HEK293 (cell line): Measurements from ENCODE around the gene CRYBG1.

Source experiments
- CTCF ChIA-PET: fragments of 350-600 bp; formaldehyde crosslinking; extraction: SDS; loops from one replicate; lab custom pipeline; 2021; ENCODE audit warnings: antibody characterized with exemption; lab: Yijun Ruan, JAX
- POLR2A ChIA-PET: fragments of 300-600 bp; formaldehyde crosslinking; extraction: SDS; loops from one replicate; lab custom pipeline; 2020; ENCODE audit warnings: antibody characterized with exemption, inconsistent platforms; lab: Yijun Ruan, JAX
- H3K27ac ChIP-seq: fragments of 200-500 bp; sonication (Bioruptor generic); 2 replicates; pipeline ENCODE4 v1.5.1; 2014; ENCODE audit warnings: low read depth, low read length, control low read depth, inconsistent platforms; ENCODE audit errors: extremely low read depth
- H3K36me3 ChIP-seq, 2 experiments: fragments of 200-500 bp in 1 of 2; sonication (Bioruptor generic) in 1 of 2; 1 replicate in 1 of 2; 2 replicates in 1 of 2; pipeline ENCODE4 v1.5.1; 2014 to 2017; ENCODE audit warnings: inconsistent platforms in 2 of 2, low read length in 2 of 2; ENCODE audit not compliant: control insufficient read depth in 2 of 2, insufficient read depth in 1 of 2
- H3K4me1 ChIP-seq: fragments of 200-500 bp; sonication (Bioruptor generic); 2 replicates; pipeline ENCODE4 v1.5.1; 2014; ENCODE audit warnings: mild to moderate bottlenecking, low read length, inconsistent platforms; ENCODE audit not compliant: control insufficient read depth, insufficient read depth
- H3K4me3 ChIP-seq: 2 replicates; pipeline ENCODE4 v1.5.1; 2011; ENCODE audit warnings: low read depth, mild to moderate bottlenecking, control low read depth, low read length, moderate library complexity
- H3K9me3 ChIP-seq: fragments of 200-500 bp; sonication (Bioruptor generic); 2 replicates; pipeline ENCODE4 v1.5.1; 2014; ENCODE audit warnings: low read depth, low read length, inconsistent platforms; ENCODE audit not compliant: control insufficient read depth, insufficient read depth
- BCL6B ChIP-seq: fragments of 450-650 bp; formaldehyde crosslinking; IDR thresholded peaks from 2 replicates; pipeline ENCODE4 v1.5.1; 2017; ENCODE audit warnings: missing biosample characterization, missing genetic modification characterization
- KLF7 ChIP-seq: fragments of 450-650 bp; formaldehyde crosslinking; IDR thresholded peaks from 2 replicates; pipeline ENCODE4 v1.5.1; 2016; ENCODE audit warnings: missing biosample characterization, missing genetic modification characterization, borderline replicate concordance
- KLF9 ChIP-seq: fragments of 450-650 bp; formaldehyde crosslinking; IDR thresholded peaks from 2 replicates; pipeline ENCODE4 v1.5.1; 2016; ENCODE audit warnings: missing biosample characterization, missing genetic modification characterization, low read depth
- OVOL3 ChIP-seq: fragments of 450-650 bp; formaldehyde crosslinking; IDR thresholded peaks from 2 replicates; pipeline ENCODE4 v1.5.1; 2016; ENCODE audit warnings: missing biosample characterization, missing genetic modification characterization
- REPIN1 ChIP-seq: fragments of 450-650 bp; formaldehyde crosslinking; IDR thresholded peaks from 2 replicates; pipeline ENCODE4 v1.5.1; 2017; ENCODE audit warnings: missing biosample characterization, missing genetic modification characterization, low read depth
- REST ChIP-seq: fragments of 450-650 bp; formaldehyde crosslinking; IDR thresholded peaks from 2 replicates; pipeline ENCODE4 v1.5.1; 2016; ENCODE audit warnings: missing biosample characterization, missing genetic modification characterization
- SETDB1 ChIP-seq: IDR thresholded peaks from one replicate; pipeline ENCODE4 v1.6.1; 2017; ENCODE audit warnings: mild to moderate bottlenecking, low read length, moderate library complexity, mixed read lengths; ENCODE audit not compliant: insufficient read length
- ZBTB17 ChIP-seq: fragments of 450-650 bp; formaldehyde crosslinking; IDR thresholded peaks from 2 replicates; pipeline ENCODE4 v1.5.1; 2016; ENCODE audit warnings: missing biosample characterization, missing genetic modification characterization
- ZBTB8A ChIP-seq: fragments of 450-650 bp; formaldehyde crosslinking; IDR thresholded peaks from 2 replicates; pipeline ENCODE4 v1.5.1; 2016; ENCODE audit warnings: missing biosample characterization, missing genetic modification characterization
- ZNF121 ChIP-seq: fragments of 450-650 bp; formaldehyde crosslinking; IDR thresholded peaks from 2 replicates; pipeline ENCODE4 v1.5.1; 2016; ENCODE audit warnings: missing biosample characterization, missing genetic modification characterization
- ZNF404 ChIP-seq: fragments of 450-650 bp; formaldehyde crosslinking; IDR thresholded peaks from 2 replicates; pipeline ENCODE4 v1.5.1; 2017; ENCODE audit warnings: missing biosample characterization, missing genetic modification characterization
- ZNF747 ChIP-seq: fragments of 450-650 bp; formaldehyde crosslinking; IDR thresholded peaks from 2 replicates; pipeline ENCODE4 v1.5.1; 2016; ENCODE audit warnings: missing biosample characterization, missing genetic modification characterization
- ZNF843 ChIP-seq: fragments of 450-650 bp; formaldehyde crosslinking; IDR thresholded peaks from 2 replicates; pipeline ENCODE4 v1.5.1; 2016; ENCODE audit warnings: missing biosample characterization, missing genetic modification characterization
- TF ChIP-seq, protein P1 (sequence below): IDR thresholded peaks from 2 replicates; pipeline ENCODE4 v1.6.1; 2011; ENCODE audit warnings: mild to moderate bottlenecking, low read depth, low read length, borderline replicate concordance
- TF ChIP-seq, protein P2 (sequence below): fragments of 450-650 bp; formaldehyde crosslinking; IDR thresholded peaks from 2 replicates; pipeline ENCODE4 v1.5.1; 2016; ENCODE audit warnings: missing biosample characterization, missing genetic modification characterization
- TF ChIP-seq, protein P3 (sequence below): fragments of 450-650 bp; formaldehyde crosslinking; IDR thresholded peaks from 2 replicates; pipeline ENCODE4 v1.5.1; 2016; ENCODE audit warnings: missing biosample characterization, missing genetic modification characterization
- TF ChIP-seq, protein P4 (sequence below): fragments of 450-650 bp; formaldehyde crosslinking; IDR thresholded peaks from 2 replicates; pipeline ENCODE4 v1.5.1; 2016; ENCODE audit warnings: missing biosample characterization, missing genetic modification characterization

The CRYBG1 gene

GRCh38 chr6:106373502-106374239 is 13.2 kb downstream of the CRYBG1 start:
- H3K4me1 ChIP-seq: no peaks in the 10 kb centered on the region
- TF ChIP-seq ZNF404 (no peak), ZBTB8A (tag by site-specific recombination) (no peak), KLF9 (tag by site-specific recombination) (no peak), ZBTB17 (tag by site-specific recombination) (no peak), REST (tag by site-specific recombination) (no peak), SETDB1 (no peak), REPIN1 (tag by site-specific recombination) (no peak), OVOL3 (tag by site-specific recombination) (no peak), ZNF121 (tag by site-specific recombination) (no peak), KLF7 (tag by site-specific recombination) (no peak), ZNF843 (no peak), ZNF747 (tag by site-specific recombination) (no peak), BCL6B (tag by site-specific recombination) (no peak)
- TF ChIP-seq, protein P1, sequence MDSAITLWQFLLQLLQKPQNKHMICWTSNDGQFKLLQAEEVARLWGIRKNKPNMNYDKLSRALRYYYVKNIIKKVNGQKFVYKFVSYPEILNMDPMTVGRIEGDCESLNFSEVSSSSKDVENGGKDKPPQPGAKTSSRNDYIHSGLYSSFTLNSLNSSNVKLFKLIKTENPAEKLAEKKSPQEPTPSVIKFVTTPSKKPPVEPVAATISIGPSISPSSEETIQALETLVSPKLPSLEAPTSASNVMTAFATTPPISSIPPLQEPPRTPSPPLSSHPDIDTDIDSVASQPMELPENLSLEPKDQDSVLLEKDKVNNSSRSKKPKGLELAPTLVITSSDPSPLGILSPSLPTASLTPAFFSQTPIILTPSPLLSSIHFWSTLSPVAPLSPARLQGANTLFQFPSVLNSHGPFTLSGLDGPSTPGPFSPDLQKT: no peak
- TF ChIP-seq, protein P2, sequence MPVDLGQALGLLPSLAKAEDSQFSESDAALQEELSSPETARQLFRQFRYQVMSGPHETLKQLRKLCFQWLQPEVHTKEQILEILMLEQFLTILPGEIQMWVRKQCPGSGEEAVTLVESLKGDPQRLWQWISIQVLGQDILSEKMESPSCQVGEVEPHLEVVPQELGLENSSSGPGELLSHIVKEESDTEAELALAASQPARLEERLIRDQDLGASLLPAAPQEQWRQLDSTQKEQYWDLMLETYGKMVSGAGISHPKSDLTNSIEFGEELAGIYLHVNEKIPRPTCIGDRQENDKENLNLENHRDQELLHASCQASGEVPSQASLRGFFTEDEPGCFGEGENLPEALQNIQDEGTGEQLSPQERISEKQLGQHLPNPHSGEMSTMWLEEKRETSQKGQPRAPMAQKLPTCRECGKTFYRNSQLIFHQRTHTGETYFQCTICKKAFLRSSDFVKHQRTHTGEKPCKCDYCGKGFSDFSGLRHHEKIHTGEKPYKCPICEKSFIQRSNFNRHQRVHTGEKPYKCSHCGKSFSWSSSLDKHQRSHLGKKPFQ (tag by site-specific recombination): no peak
- TF ChIP-seq, protein P3, sequence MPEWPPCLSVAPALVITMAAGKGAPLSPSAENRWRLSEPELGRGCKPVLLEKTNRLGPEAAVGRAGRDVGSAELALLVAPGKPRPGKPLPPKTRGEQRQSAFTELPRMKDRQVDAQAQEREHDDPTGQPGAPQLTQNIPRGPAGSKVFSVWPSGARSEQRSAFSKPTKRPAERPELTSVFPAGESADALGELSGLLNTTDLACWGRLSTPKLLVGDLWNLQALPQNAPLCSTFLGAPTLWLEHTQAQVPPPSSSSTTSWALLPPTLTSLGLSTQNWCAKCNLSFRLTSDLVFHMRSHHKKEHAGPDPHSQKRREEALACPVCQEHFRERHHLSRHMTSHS: no peak
- TF ChIP-seq, protein P4, sequence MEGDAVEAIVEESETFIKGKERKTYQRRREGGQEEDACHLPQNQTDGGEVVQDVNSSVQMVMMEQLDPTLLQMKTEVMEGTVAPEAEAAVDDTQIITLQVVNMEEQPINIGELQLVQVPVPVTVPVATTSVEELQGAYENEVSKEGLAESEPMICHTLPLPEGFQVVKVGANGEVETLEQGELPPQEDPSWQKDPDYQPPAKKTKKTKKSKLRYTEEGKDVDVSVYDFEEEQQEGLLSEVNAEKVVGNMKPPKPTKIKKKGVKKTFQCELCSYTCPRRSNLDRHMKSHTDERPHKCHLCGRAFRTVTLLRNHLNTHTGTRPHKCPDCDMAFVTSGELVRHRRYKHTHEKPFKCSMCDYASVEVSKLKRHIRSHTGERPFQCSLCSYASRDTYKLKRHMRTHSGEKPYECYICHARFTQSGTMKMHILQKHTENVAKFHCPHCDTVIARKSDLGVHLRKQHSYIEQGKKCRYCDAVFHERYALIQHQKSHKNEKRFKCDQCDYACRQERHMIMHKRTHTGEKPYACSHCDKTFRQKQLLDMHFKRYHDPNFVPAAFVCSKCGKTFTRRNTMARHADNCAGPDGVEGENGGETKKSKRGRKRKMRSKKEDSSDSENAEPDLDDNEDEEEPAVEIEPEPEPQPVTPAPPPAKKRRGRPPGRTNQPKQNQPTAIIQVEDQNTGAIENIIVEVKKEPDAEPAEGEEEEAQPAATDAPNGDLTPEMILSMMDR (tag by site-specific recombination): no peak
- TF ChIP-seq, all 188 proteins: peak for 0
- CTCF ChIA-PET: interaction anchor here (1.0 to 6.1 kb wide), 3 partner anchors 12 to 624 kb away, joined by 3 to 62 read pairs (median 3); partner anchors contain the start of gene CRYBG1
- Histone ChIP-seq H3K4me3 (no peak overlapping the region), H3K9me3 (no peaks in the 10 kb centered on the region), H3K27ac (no peak overlapping the region), H3K36me3 (no peaks in the 10 kb centered on the region)
- POLR2A ChIA-PET: no interaction called here
